Karpas-422 (cell line): ENCODE results near the gene BRD2. TPM values are rescaled to one million over a fixed set of nuclear protein-coding genes. Genes with fewer than 3 reads are reported as not detected.

Experiments
- DNase-seq: peaks from one replicate; pipeline ENCODE4 v3.0.0-alpha.2; 2015
- H2AFZ ChIP-seq: fragments of 200-600 bp; sonication (generic); 2 replicates; pipeline ENCODE4 v1.6.1; 2014; ENCODE audit warnings: antibody characterized with exemption, low read length, mixed read lengths
- H3K27ac ChIP-seq: fragments of 200-600 bp; sonication (generic); 2 replicates; pipeline ENCODE4 v1.5.1; 2014; ENCODE audit warnings: mild to moderate bottlenecking, low read length, moderate library complexity
- H3K27me3 ChIP-seq: fragments of 200-600 bp; sonication (generic); 2 replicates; pipeline ENCODE4 v1.6.1; 2014; ENCODE audit warnings: low read length, mixed read lengths
- H3K36me3 ChIP-seq: fragments of 200-600 bp; sonication (generic); 2 replicates; pipeline ENCODE4 v1.6.1; 2014; ENCODE audit warnings: low read length, mixed read lengths; ENCODE audit not compliant: insufficient read depth
- H3K4me1 ChIP-seq: fragments of 200-600 bp; sonication (generic); 2 replicates; pipeline ENCODE4 v1.6.1; 2014; ENCODE audit warnings: mild to moderate bottlenecking, low read length, mixed read lengths
- H3K4me2 ChIP-seq: fragments of 200-600 bp; sonication (generic); 2 replicates; pipeline ENCODE4 v1.6.1; 2014; ENCODE audit warnings: low read length, low read depth, mild to moderate bottlenecking; ENCODE audit not compliant: poor library complexity, severe bottlenecking
- H3K4me3 ChIP-seq: fragments of 200-600 bp; sonication (generic); 2 replicates; pipeline ENCODE4 v1.5.1; 2014; ENCODE audit warnings: mild to moderate bottlenecking, antibody characterized with exemption, low read length, mixed read lengths
- H3K79me2 ChIP-seq: fragments of 200-600 bp; sonication (generic); 2 replicates; pipeline ENCODE4 v1.6.1; 2014; ENCODE audit warnings: mild to moderate bottlenecking, low read length, mixed read lengths
- H3K9ac ChIP-seq: fragments of 200-600 bp; sonication (generic); 2 replicates; pipeline ENCODE4 v1.6.0; 2014; ENCODE audit warnings: low read length
- H3K9me2 ChIP-seq: fragments of 200-600 bp; sonication (generic), shearing (Covaris generic); replicated peaks from 2 replicates; pipeline ENCODE4 v1.6.0; 2014; ENCODE audit warnings: mild to moderate bottlenecking, low read length, moderate library complexity; ENCODE audit not compliant: insufficient read depth
- H3K9me3 ChIP-seq: fragments of 300-700, 200-600 bp; sonication (generic); 2 replicates; pipeline ENCODE4 v1.6.1; 2014; ENCODE audit warnings: low read length, mixed read lengths
- H4K20me1 ChIP-seq: fragments of 200-600 bp; sonication (generic); 2 replicates; pipeline ENCODE4 v1.6.1; 2014; ENCODE audit warnings: mild to moderate bottlenecking, antibody characterized with exemption, low read length, low read depth; ENCODE audit not compliant: insufficient read depth
- total RNA-seq: library from RNA; depleted of rRNA; stranded (reverse); fragments of >200 nt; shearing (Covaris generic); gene quantifications from 2 replicates; pipeline ENCODE4 v1.2.3, GENCODE V29; 2014; ENCODE audit warnings: low replicate concordance

The BRD2 gene
- total RNA-seq, 1 experiment from 2014 or later = 201 TPM

GRCh38 chr6:32983964-32984621, 15.7 kb downstream of the BRD2 start:
- H3K36me3 ChIP-seq = peaks cover 24% of the 10 kb centered on the region
- no peak overlapping the region for H2AFZ ChIP-seq
- H3K9me2 ChIP-seq = no peaks in the 10 kb centered on the region
- no peaks in the 10 kb centered on the region for H3K27me3 ChIP-seq
- H4K20me1 ChIP-seq = peaks cover 30% of the 10 kb centered on the region
- H3K4me1 ChIP-seq = peaks cover 33% of the 10 kb centered on the region
- no peak overlapping the region for H3K4me3 ChIP-seq
- no peaks in the 10 kb centered on the region for H3K9me3 ChIP-seq
- H3K4me2 ChIP-seq = no peak overlapping the region
- H3K9ac ChIP-seq = no peak overlapping the region
- peak; percentile 66 for DNase-seq
- peak overlapping the region; percentile 56 for H3K27ac ChIP-seq
- no peaks in the 10 kb centered on the region for H3K79me2 ChIP-seq

GRCh38 chr6:32984622-32985389, 16.4 kb downstream of the BRD2 start:
- Histone ChIP-seq H4K20me1 (peaks cover 26% of the 10 kb centered on the region), H3K27me3 (no peaks in the 10 kb centered on the region)

GRCh38 chr6:32989368-32989767, 21.0 kb downstream of the BRD2 start:
- peaks cover 4% of the 10 kb centered on the region for H3K4me1 ChIP-seq
- no peaks in the 10 kb centered on the region for H3K27me3 ChIP-seq
- no peaks in the 10 kb centered on the region for H3K9me2 ChIP-seq
- no peaks in the 10 kb centered on the region for H3K36me3 ChIP-seq
- H3K4me2 ChIP-seq = no peak overlapping the region
- no peak for DNase-seq
- H3K9ac ChIP-seq = no peak overlapping the region
- no peaks in the 10 kb centered on the region for H3K79me2 ChIP-seq
- no peak overlapping the region for H3K27ac ChIP-seq
- H2AFZ ChIP-seq = no peak overlapping the region
- no peak overlapping the region for H3K4me3 ChIP-seq
- no peaks in the 10 kb centered on the region for H4K20me1 ChIP-seq
- no peaks in the 10 kb centered on the region for H3K9me3 ChIP-seq

More at GRCh38 chr6:32984622-32985389, 16.4 kb downstream of the BRD2 start:
- peaks cover 27% of the 10 kb centered on the region for H3K4me1 ChIP-seq
- H3K9ac ChIP-seq = no peak overlapping the region
- H3K4me2 ChIP-seq = no peak overlapping the region
- no peak overlapping the region for H2AFZ ChIP-seq
- H3K27ac ChIP-seq = peak overlapping the region; percentile 56
- no peak overlapping the region for H3K4me3 ChIP-seq
- no peaks in the 10 kb centered on the region for H3K79me2 ChIP-seq
- H3K9me3 ChIP-seq = no peaks in the 10 kb centered on the region
- no peaks in the 10 kb centered on the region for H3K9me2 ChIP-seq
- peak; percentile 96 for DNase-seq
- peaks cover 17% of the 10 kb centered on the region for H3K36me3 ChIP-seq

GRCh38 chr6:32991972-32992371, 23.6 kb downstream of the BRD2 start:
- H3K4me2 ChIP-seq = no peak overlapping the region
- H2AFZ ChIP-seq = no peak overlapping the region
- H3K27me3 ChIP-seq = no peaks in the 10 kb centered on the region
- no peak overlapping the region for H3K9ac ChIP-seq
- no peaks in the 10 kb centered on the region for H3K9me2 ChIP-seq
- DNase-seq = no peak
- H3K4me1 ChIP-seq = no peaks in the 10 kb centered on the region
- H3K27ac ChIP-seq = no peak overlapping the region
- H3K4me3 ChIP-seq = no peak overlapping the region
- H3K9me3 ChIP-seq = no peaks in the 10 kb centered on the region
- H4K20me1 ChIP-seq = no peaks in the 10 kb centered on the region
- H3K79me2 ChIP-seq = no peaks in the 10 kb centered on the region
- H3K36me3 ChIP-seq = no peaks in the 10 kb centered on the region

- no peak for DNase-seq
- H3K9ac ChIP-seq = no peak overlapping the region
- no peak overlapping the region for H3K27ac ChIP-seq
- H3K9me3 ChIP-seq = no peaks in the 10 kb centered on the region
- no peaks in the 10 kb centered on the region for H4K20me1 ChIP-seq
- H3K79me2 ChIP-seq = no peaks in the 10 kb centered on the region
- no peak overlapping the region for H2AFZ ChIP-seq
- H3K4me3 ChIP-seq = no peak overlapping the region
- H3K4me2 ChIP-seq = no peak overlapping the region
- H3K36me3 ChIP-seq = no peaks in the 10 kb centered on the region
- H3K27me3 ChIP-seq = no peaks in the 10 kb centered on the region
- H3K9me2 ChIP-seq = no peaks in the 10 kb centered on the region
- H3K4me1 ChIP-seq = no peaks in the 10 kb centered on the region
Observed at GRCh38 chr6:32993363-32993973, 25.1 kb downstream of the BRD2 start.

- no peak for DNase-seq
- Histone ChIP-seq H3K4me3 (no peak overlapping the region), H3K4me1 (peaks cover 7% of the 10 kb centered on the region), H3K4me2 (no peak overlapping the region), H3K36me3 (no peaks in the 10 kb centered on the region), H3K9ac (no peak overlapping the region), H3K27me3 (no peaks in the 10 kb centered on the region), H3K27ac (no peak overlapping the region), H4K20me1 (no peaks in the 10 kb centered on the region), H3K79me2 (no peaks in the 10 kb centered on the region), H3K9me3 (no peaks in the 10 kb centered on the region), H2AFZ (no peak overlapping the region), H3K9me2 (no peaks in the 10 kb centered on the region)
Observed at GRCh38 chr6:32995448-32995847, 27.1 kb downstream of the BRD2 start.

GRCh38 chr6:33000055-33000454, 31.7 kb downstream of the BRD2 start:
- H3K4me2 ChIP-seq = peak overlapping the region; percentile 43
- peak overlapping the region; percentile 47; the same call in 1 of the 2 replicates for H2AFZ ChIP-seq
- no peaks in the 10 kb centered on the region for H3K9me2 ChIP-seq
- no peaks in the 10 kb centered on the region for H3K9me3 ChIP-seq
- no peak overlapping the region for H3K4me3 ChIP-seq
- H3K79me2 ChIP-seq = no peaks in the 10 kb centered on the region
- H3K4me1 ChIP-seq = peaks cover 10% of the 10 kb centered on the region
- no peak overlapping the region for H3K9ac ChIP-seq
- no peaks in the 10 kb centered on the region for H3K27me3 ChIP-seq
- H3K36me3 ChIP-seq = no peaks in the 10 kb centered on the region
- DNase-seq = peak; percentile 88
- H4K20me1 ChIP-seq = no peaks in the 10 kb centered on the region
- no peak overlapping the region for H3K27ac ChIP-seq

GRCh38 chr6:33001685-33002084, 33.3 kb downstream of the BRD2 start:
- no peaks in the 10 kb centered on the region for H3K36me3 ChIP-seq
- no peak overlapping the region for H3K27ac ChIP-seq
- H4K20me1 ChIP-seq = no peaks in the 10 kb centered on the region
- H3K4me1 ChIP-seq = peaks cover 10% of the 10 kb centered on the region
- H3K9ac ChIP-seq = no peak overlapping the region
- no peak overlapping the region for H3K4me2 ChIP-seq
- no peaks in the 10 kb centered on the region for H3K9me3 ChIP-seq
- H3K4me3 ChIP-seq = no peak overlapping the region
- H3K79me2 ChIP-seq = no peaks in the 10 kb centered on the region
- no peaks in the 10 kb centered on the region for H3K9me2 ChIP-seq
- no peak overlapping the region for H2AFZ ChIP-seq
- no peaks in the 10 kb centered on the region for H3K27me3 ChIP-seq
- DNase-seq = no peak
